ENCODE results near the gene NLN.

DNA sequence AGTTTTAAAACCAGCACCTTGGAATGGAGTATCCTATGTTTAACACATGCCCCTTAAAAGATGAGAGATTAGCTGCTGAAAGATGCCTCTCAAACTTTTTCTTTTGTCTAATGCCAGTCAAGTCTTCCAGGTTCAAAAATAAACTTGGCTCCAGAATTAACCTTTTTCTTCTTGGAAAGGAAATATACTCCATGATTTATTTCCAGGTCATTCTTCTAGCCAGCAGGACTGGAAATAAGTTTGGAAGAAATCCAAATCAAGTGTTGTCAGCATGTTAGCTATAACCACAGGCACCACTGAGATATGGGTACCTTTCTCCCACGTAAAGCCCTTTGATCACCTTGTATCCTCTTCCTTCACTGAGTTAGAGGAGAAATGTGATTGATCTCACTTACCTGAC lies 56.1 kb downstream of the NLN start:
- no peak for TF ChIP-seq CTCF (optimal IDR thresholded peaks at IDR 0.05 in 1 of 3, IDR thresholded peaks at IDR 0.05 in 1 of 3, conservative IDR thresholded peaks at IDR 0.05 in 1 of 3; ENCODE audit: extremely low read depth in 1 of 3, insufficient read depth in 2 of 3, low read length in 3 of 3)
- no peak for TF ChIP-seq EZH2 (IDR thresholded peaks at IDR 0.05; ENCODE audit: low read length)
